Activated CD8-positive, alpha-beta T cell treated with anti-CD3 and anti-CD28 coated beads, Interleukin-2, amount 10 ng/mL, durations not matched to agents 7 days and 5 days (primary cell): ENCODE data around the gene SUB1. TPM values are rescaled to one million over a fixed set of nuclear protein-coding genes. Genes with fewer than 3 reads are reported as not detected.
"Not testable (repeated sequence)": the region's sequence is repeated elsewhere in the genome, so short reads cannot be mapped to it uniquely, and the experiment has no call there.

Experiments used
- ATAC-seq: fragments of 150-1000 bp; cut with Tn5 transposase; one replicate; pipeline ENCODE4 v1.10.0; 2021; ENCODE audit warnings: moderate library complexity
- CTCF ChIA-PET: fragments of 350-600 bp; sonication (Branson Sonifier 250); formaldehyde crosslinking; loops from one replicate; lab custom pipeline; 2021; ENCODE audit warnings: antibody characterized with exemption; lab: Charles Lee
- POLR2A ChIA-PET: fragments of 350-600 bp; sonication (Branson Sonifier 250); formaldehyde crosslinking; loops from one replicate; lab custom pipeline; 2021; ENCODE audit warnings: antibody characterized with exemption; lab: Charles Lee
- DNase-seq: peaks from one replicate; pipeline ENCODE4 v3.0.0-alpha.2; 2020
- H3K27ac Mint-ChIP-seq: one replicate; pipeline ENCODE4 v1.8.0; 2021; ENCODE audit warnings: mild to moderate bottlenecking, mixed read lengths
- H3K27me3 Mint-ChIP-seq: one replicate; pipeline ENCODE4 v1.8.0; 2021; ENCODE audit warnings: low read depth, mixed read lengths
- H3K36me3 Mint-ChIP-seq: one replicate; pipeline ENCODE4 v1.8.0; 2021; ENCODE audit warnings: low read depth, mixed read lengths
- H3K4me1 Mint-ChIP-seq: one replicate; pipeline ENCODE4 v1.8.0; 2021; ENCODE audit warnings: low read depth, mixed read lengths
- H3K4me3 Mint-ChIP-seq: one replicate; pipeline ENCODE4 v1.8.0; 2021; ENCODE audit warnings: mild to moderate bottlenecking, mixed read lengths
- H3K9me3 Mint-ChIP-seq: one replicate; pipeline ENCODE4 v1.8.0; 2022; ENCODE audit warnings: mixed read lengths; ENCODE audit not compliant: insufficient read depth
- total RNA-seq, 2 experiments: library from RNA; stranded (reverse); gene quantifications; one replicate each; pipeline ENCODE4 v1.2.3, GENCODE V29; 2021

Gene SUB1
- total RNA-seq, 2 experiments from 2014 or later: 352 to 377 TPM

DNA sequence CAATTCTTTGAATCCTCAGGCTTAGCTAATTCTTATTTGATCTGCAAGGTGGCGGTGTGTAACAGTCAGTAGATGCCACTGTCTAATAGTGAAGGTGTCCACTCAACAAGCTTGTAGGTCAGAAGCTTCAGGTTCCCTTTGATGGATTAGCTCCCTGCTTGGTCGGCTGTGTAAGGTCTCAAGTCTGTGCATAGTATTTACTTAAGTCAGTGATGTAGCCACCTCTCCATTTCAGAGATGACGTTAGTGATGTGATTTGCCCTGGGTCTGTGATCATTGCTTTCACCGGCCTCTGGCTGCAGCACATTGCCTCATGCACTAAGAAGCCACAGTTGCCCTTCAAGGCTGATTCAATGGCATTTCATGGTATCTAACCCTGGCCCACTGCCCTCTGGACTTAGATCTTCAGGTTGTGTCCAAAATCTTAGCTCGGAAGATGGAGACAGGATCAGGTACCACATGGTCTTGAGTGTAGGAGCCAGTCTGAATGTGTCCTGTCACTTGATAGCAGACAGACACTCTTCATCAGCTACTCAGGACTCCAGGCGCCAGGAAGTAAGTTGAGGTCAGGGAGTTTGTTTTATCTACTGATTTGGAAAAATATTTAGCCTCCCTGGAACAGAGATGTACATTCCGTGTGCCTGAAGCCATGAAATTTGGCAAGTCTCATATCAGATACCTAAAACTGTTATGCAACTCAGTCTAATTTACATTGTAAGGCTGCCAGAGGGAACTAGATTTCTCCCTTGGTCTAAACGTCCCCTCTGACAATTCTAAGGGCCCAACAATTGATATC is 42.9 kb downstream of the SUB1 start:
- POLR2A ChIA-PET: no interaction called here
- no peaks in the 10 kb centered on the region for H3K9me3 Mint-ChIP-seq
- no peak overlapping the region for H3K4me3 Mint-ChIP-seq
- CTCF ChIA-PET: no interaction called here
- no peaks in the 10 kb centered on the region for H3K4me1 Mint-ChIP-seq
- H3K27me3 Mint-ChIP-seq: no peaks in the 10 kb centered on the region
- no peak for DNase-seq
- ATAC-seq: no peak
- H3K27ac Mint-ChIP-seq: no peak overlapping the region
- H3K36me3 Mint-ChIP-seq: no peaks in the 10 kb centered on the region

DNA sequence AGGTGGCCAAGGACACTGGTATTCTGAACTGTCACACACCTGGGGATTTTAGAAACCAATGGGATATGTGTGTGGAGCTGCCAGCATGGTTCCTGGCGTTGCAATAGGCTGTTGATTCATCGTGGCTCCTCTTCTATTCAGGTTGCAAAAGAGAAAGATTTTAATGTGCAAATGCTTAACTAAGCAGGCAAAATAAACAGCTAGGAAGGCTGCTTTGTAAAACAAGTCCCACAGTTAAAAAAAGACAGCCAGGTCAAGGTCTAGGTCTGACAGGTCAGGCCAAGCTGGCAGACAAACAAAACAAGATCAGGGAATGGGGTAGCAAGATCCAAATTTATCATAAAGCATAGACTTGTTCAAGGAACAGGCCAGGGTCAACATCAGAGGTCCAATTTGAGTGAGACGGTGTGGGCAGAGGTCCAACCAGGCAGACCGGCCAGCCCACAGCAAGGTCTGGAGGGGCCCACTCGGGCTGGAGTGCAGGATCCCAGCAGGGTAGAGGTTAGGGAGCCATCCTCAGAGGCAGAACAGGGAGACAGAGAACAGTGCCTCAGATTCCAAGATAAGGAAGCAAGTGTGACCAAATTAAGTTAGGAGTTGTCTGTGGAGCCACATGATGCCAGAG is 45.6 kb downstream of the SUB1 start:
- CTCF ChIA-PET: no interaction called here
- no peak for DNase-seq
- ATAC-seq: no peak
- POLR2A ChIA-PET: no interaction called here
- no peaks in the 10 kb centered on the region for H3K4me1 Mint-ChIP-seq
- no peaks in the 10 kb centered on the region for H3K9me3 Mint-ChIP-seq
- no peaks in the 10 kb centered on the region for H3K36me3 Mint-ChIP-seq
- no peaks in the 10 kb centered on the region for H3K27me3 Mint-ChIP-seq
- H3K4me3 Mint-ChIP-seq: no peak overlapping the region
- no peak overlapping the region for H3K27ac Mint-ChIP-seq

DNA sequence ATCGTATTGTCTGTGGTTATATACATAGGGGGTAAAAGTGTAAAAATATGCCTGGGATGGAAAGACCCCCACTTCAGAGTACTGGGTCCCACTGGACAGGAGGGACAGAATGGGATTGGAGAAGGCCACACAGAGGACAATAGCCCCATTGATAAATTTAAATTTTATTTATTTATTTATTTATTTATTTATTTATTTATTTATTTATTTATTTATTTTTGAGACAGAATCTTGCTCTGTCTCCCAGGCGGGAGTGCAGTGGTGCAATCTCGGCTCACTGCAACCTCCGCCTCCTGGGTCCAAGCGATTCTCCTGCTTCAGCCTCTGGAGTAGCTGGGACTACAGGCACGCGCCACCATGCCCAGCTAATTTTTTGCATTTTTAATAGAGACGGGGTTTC is 47.7 kb downstream of the SUB1 start:
- POLR2A ChIA-PET, DNase-seq, H3K27me3 Mint-ChIP-seq, H3K4me1 Mint-ChIP-seq, H3K4me3 Mint-ChIP-seq, H3K36me3 Mint-ChIP-seq, H3K9me3 Mint-ChIP-seq, H3K27ac Mint-ChIP-seq, ATAC-seq, CTCF ChIA-PET: not testable (repeated sequence)

DNA sequence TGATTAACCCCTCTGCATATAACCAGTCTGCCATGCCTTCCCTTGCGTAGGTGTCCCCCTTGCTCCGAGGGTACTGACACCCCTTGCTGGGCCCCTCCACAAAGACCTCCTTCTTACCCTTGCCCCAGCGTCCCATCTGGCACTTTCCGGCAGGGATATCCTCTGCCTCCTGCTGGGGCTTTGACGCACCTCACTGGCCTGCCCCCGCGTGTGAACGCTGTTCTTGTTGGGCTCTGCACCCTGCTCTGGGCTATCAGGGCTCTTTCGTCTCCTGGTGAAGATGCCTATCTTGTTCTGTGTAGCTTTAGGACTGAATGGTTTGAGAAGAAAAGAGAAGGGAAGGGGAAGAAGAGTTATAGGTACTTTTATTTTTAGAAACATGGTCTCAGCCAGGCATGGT is 53.0 kb downstream of the SUB1 start:
- no peak overlapping the region for H3K27ac Mint-ChIP-seq
- H3K36me3 Mint-ChIP-seq: no peaks in the 10 kb centered on the region
- DNase-seq: no peak
- no peak overlapping the region for H3K4me3 Mint-ChIP-seq
- H3K4me1 Mint-ChIP-seq: peaks cover 3% of the 10 kb centered on the region
- H3K9me3 Mint-ChIP-seq: no peaks in the 10 kb centered on the region
- no peaks in the 10 kb centered on the region for H3K27me3 Mint-ChIP-seq
- POLR2A ChIA-PET: no interaction called here
- CTCF ChIA-PET: no interaction called here
- ATAC-seq: no peak

DNA sequence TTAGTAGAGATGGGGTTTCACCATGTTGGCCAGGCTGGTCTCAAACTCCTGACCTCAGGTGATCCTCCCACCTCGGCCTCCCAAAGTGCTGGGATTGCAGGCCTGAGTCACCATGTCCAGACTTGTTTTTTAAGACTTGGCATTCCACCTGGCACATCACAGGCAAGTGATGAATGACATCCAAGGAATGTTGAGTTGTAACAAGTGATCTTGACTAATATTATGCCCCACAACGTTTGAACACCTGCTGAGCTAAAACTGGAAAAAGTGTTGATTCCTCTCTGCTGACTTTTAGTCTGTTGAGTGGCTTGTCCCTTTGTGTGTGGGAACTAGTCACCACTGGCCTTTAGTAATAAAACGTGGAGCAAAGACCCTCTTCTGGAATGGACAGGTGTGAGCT is 54.6 kb downstream of the SUB1 start:
- peaks cover 3% of the 10 kb centered on the region for H3K4me1 Mint-ChIP-seq
- no peaks in the 10 kb centered on the region for H3K36me3 Mint-ChIP-seq
- ChIA-PET POLR2A (no interaction called here), CTCF (no interaction called here)
- DNase-seq: no peak
- no peak for ATAC-seq
- no peak overlapping the region for H3K27ac Mint-ChIP-seq
- H3K27me3 Mint-ChIP-seq: no peaks in the 10 kb centered on the region
- H3K4me3 Mint-ChIP-seq: no peak overlapping the region
- no peaks in the 10 kb centered on the region for H3K9me3 Mint-ChIP-seq

DNA sequence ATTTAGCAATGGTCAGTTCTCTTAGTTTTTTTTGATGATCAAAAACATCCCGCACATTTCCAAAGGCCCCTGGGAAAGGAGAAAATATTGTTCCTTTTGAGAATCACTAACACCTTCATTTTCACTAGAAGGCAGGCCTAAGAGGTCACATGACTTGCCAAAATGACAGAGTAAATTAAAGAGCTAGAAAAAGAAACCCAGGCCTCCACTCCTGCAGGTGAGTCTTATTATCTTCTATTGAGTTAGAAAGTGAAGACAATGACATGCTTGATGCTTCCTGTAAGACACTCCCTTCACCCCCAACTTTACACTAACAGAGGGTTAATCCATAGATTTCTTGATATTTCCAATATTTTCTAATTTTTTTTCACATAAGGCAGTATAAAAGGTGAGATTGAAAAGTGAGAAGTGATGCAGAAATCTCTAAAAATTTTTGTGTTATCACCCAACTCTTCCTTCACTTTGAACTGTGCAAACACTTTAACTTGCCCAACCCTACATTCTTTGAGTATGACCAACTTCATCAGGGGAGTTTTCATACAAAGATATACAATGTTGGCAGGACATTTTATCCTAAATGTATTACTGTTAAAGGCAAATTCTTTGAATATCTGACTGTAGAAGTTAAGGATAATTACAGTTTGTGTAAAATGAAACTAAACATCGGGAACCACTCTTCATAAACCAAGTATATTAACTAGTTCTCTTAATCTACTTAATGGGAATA is 57.1 kb downstream of the SUB1 start:
- POLR2A ChIA-PET: no interaction called here
- H3K4me3 Mint-ChIP-seq: no peak overlapping the region
- no peaks in the 10 kb centered on the region for H3K36me3 Mint-ChIP-seq
- H3K9me3 Mint-ChIP-seq: no peaks in the 10 kb centered on the region
- H3K4me1 Mint-ChIP-seq: peaks cover 3% of the 10 kb centered on the region
- ATAC-seq (no peak), DNase-seq (no peak)
- no peak overlapping the region for H3K27ac Mint-ChIP-seq
- H3K27me3 Mint-ChIP-seq: no peaks in the 10 kb centered on the region
- CTCF ChIA-PET: no interaction called here

DNA sequence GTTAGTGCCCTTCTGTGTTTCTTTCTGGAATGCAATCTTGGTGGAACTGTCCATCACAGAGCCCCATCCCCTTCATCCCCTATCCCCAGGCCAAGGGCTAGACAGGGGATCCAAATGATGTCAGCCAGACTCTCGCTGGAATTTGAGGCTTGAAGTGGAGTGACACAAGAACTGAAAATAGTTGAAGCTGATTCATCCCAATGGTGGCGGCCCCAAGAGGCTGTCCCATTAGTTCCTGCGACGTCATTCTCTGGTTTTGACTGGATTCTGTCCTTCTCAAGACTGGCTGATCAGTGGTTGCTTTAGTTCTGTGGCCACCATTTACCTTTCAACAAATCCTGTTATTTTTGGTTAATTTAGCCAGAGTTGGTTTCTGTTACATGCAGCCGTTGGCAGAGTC is 59.9 kb downstream of the SUB1 start:
- DNase-seq (no peak), ATAC-seq (no peak)
- Mint-ChIP-seq H3K27ac (no peak overlapping the region), H3K4me3 (no peak overlapping the region), H3K27me3 (no peaks in the 10 kb centered on the region), H3K36me3 (no peaks in the 10 kb centered on the region), H3K4me1 (peaks cover 3% of the 10 kb centered on the region), H3K9me3 (no peaks in the 10 kb centered on the region)
- POLR2A ChIA-PET: no interaction called here
- CTCF ChIA-PET: no interaction called here

DNA sequence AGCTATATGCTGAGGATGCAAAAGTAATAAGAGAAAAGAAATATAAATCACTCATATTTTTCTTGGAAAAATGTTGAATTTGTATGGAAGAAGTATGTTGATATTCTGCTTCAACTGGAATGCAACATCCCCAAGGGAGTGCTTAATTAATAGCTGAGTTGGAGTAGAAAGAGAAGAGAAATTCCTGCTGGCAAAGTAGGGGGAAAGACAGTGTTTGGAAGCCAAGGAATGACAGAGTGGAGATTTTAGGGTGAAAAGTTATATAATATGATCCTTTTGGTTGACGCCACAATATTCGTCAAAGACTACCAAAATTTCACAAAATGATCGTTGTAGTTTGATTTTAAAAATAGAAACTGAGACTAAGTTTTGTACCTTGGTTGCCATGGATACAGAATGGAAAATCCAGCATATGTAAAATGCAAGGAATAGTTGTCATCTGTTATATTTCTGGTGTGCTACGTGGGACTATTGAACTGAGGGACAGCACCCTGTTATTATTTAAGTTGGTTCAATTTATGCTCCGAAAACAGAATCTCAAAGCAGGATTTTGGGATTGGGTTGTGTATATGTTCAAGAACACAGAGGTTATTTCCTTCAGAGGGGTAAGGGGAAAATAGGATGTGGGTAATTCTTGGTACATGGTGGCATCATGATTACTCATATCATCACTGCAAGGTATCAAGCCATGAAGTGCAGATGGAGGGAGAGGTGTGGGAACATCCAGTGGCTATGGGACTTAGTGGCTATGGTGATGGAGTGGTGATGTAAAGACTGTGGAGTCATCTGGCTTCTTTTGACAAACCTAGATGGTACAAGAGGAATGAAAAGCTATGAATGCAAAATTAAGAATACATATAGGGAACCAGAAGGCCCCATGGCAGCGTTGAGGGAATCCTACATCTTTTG is 61.0 kb downstream of the SUB1 start:
- peaks cover 3% of the 10 kb centered on the region for H3K4me1 Mint-ChIP-seq
- no peaks in the 10 kb centered on the region for H3K36me3 Mint-ChIP-seq
- no peak overlapping the region for H3K27ac Mint-ChIP-seq
- no peak for DNase-seq
- H3K27me3 Mint-ChIP-seq: no peaks in the 10 kb centered on the region
- no peak overlapping the region for H3K4me3 Mint-ChIP-seq
- POLR2A ChIA-PET: no interaction called here
- CTCF ChIA-PET: no interaction called here
- ATAC-seq: no peak
- H3K9me3 Mint-ChIP-seq: no peaks in the 10 kb centered on the region

DNA sequence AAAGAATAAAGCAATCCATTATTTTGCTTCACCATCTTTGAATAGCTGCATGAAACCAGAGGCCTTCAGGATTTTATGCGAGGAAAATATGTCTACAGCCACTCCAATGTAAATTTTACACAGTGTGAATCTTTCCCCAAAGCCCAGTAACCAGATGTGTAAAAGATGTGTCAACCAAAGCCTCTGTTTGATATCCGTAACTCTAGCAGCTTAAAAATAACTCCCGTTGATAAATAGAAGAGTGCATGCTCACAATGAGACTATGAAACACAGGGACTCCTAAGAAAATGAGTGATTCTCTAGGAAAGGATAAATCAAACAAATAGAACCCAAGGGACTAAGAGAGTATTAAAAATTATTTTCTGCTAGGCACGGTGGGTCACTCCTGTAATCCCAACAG is 65.7 kb downstream of the SUB1 start:
- ChIA-PET CTCF (no interaction called here), POLR2A (no interaction called here)
- H3K27ac Mint-ChIP-seq: no peak overlapping the region
- H3K9me3 Mint-ChIP-seq: no peaks in the 10 kb centered on the region
- H3K4me1 Mint-ChIP-seq: no peaks in the 10 kb centered on the region
- ATAC-seq (no peak), DNase-seq (no peak)
- no peaks in the 10 kb centered on the region for H3K27me3 Mint-ChIP-seq
- no peaks in the 10 kb centered on the region for H3K36me3 Mint-ChIP-seq
- no peak overlapping the region for H3K4me3 Mint-ChIP-seq

DNA sequence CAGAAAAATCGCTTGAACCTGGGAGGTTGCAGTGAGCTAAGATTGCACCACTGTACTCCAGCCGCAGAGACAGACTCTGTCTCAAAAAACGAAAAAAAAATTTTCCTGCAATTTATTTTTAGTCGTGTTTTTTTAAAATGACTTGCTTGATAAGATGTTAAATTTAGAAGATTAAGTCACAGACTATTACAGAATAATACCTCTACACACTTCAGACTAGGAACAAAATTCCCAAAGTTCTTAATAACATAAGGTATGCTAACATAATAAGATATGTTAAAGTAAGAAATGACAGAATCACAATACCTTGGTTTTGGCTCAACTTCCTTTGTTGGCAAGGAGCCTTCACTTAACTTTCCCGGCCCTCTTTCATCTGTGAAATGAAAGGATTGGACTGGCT is 66.3 kb downstream of the SUB1 start:
- Mint-ChIP-seq H3K36me3 (no peaks in the 10 kb centered on the region), H3K4me3 (no peak overlapping the region), H3K27ac (no peak overlapping the region), H3K4me1 (no peaks in the 10 kb centered on the region), H3K27me3 (no peaks in the 10 kb centered on the region), H3K9me3 (no peaks in the 10 kb centered on the region)
- DNase-seq: no peak
- CTCF ChIA-PET: no interaction called here
- ATAC-seq: no peak
- POLR2A ChIA-PET: no interaction called here
